Activated CD8-positive, alpha-beta T cell treated with anti-CD3 and anti-CD28 coated beads for 36 hours (primary cell): ENCODE results near the gene GPSM3. TPM values are rescaled to one million over a fixed set of nuclear protein-coding genes. Genes with fewer than 3 reads are reported as not detected.

ENCODE experiments used
- ATAC-seq: fragments of 200-7000 bp; cut with Tn5 transposase; one replicate; pipeline ENCODE4 v1.10.0; 2021; ENCODE audit warnings: mild to moderate bottlenecking, moderate library complexity
- CTCF ChIA-PET: fragments of 350-600 bp; sonication (Branson Sonifier 250); formaldehyde crosslinking; loops from one replicate; lab custom pipeline; 2021; ENCODE audit warnings: antibody characterized with exemption; lab: Charles Lee
- POLR2A ChIA-PET: fragments of 350-600 bp; sonication (Branson Sonifier 250); formaldehyde crosslinking; loops from one replicate; lab custom pipeline; 2021; ENCODE audit warnings: antibody characterized with exemption; lab: Charles Lee
- DNase-seq: peaks from one replicate; pipeline ENCODE4 v3.0.0-alpha.2; 2020
- H3K27ac Mint-ChIP-seq: one replicate; pipeline ENCODE4 v1.8.0; 2021; ENCODE audit warnings: mild to moderate bottlenecking, mixed read lengths
- H3K27me3 Mint-ChIP-seq: one replicate; pipeline ENCODE4 v1.8.0; 2021; ENCODE audit warnings: mixed read lengths
- H3K36me3 Mint-ChIP-seq: one replicate; pipeline ENCODE4 v1.8.0; 2021; ENCODE audit warnings: low read depth, mixed read lengths
- H3K4me1 Mint-ChIP-seq: one replicate; pipeline ENCODE4 v1.8.0; 2021; ENCODE audit warnings: low read depth, mixed read lengths
- H3K4me3 Mint-ChIP-seq: one replicate; pipeline ENCODE4 v1.8.0; 2021; ENCODE audit warnings: mild to moderate bottlenecking, moderate library complexity, mixed read lengths
- H3K9me3 Mint-ChIP-seq: one replicate; pipeline ENCODE4 v1.8.0; 2021; ENCODE audit warnings: mixed read lengths
- intact Hi-C: fragments of 100-400 bp; cut with micrococcal nuclease; formaldehyde crosslinking; loops from one replicate; pipeline ENCODE4 v1.10.0; 2022
- total RNA-seq, 2 experiments: library from RNA; stranded (reverse); gene quantifications; one replicate each; pipeline ENCODE4 v1.2.3, GENCODE V29; 2021
- TF ChIP-seq, protein P1 (sequence below): fragments of 200-600 bp; IDR thresholded peaks from one replicate; pipeline ENCODE4 v1.8.0; 2022; ENCODE audit warnings: antibody characterized with exemption, mild to moderate bottlenecking

The GPSM3 gene
- total RNA-seq, 2 experiments from 2014 or later: 67.8 to 68.7 TPM

DNA sequence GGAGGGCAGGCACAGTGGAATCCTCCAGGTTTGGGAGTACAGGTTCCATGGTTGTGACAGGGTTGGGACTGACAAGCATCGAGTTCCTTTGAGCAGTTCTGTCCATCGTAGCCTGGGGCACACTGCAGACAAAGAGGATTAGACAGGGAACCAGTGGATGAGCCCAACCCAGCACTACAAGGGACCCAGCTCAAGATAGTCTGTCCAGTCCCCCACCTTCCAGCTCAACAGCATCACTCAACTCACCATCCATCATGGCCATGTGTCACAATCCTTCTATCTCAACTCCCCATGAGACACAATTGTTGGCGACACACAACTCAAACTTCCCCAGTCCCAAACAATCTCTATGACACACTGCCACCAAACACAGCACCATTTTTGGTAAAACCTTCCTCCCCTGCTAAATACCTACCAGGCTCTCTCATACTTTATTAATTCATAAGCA, 11.8 kb upstream of the GPSM3 start:
- H3K36me3 Mint-ChIP-seq: no peaks in the 10 kb centered on the region
- ATAC-seq (no peak), DNase-seq (no peak)
- no peak overlapping the region for H3K4me3 Mint-ChIP-seq
- intact Hi-C loops: no loop called here
- H3K27ac Mint-ChIP-seq: no peak overlapping the region
- CTCF ChIA-PET: interaction anchor here (1.6 kb wide), 1 partner anchor 86 kb away, joined by 5 read pairs; no protein-coding TSS in a partner anchor
- no peaks in the 10 kb centered on the region for H3K9me3 Mint-ChIP-seq
- no peaks in the 10 kb centered on the region for H3K4me1 Mint-ChIP-seq
- POLR2A ChIA-PET: no interaction called here
- no peaks in the 10 kb centered on the region for H3K27me3 Mint-ChIP-seq
- TF ChIP-seq, protein P1, sequence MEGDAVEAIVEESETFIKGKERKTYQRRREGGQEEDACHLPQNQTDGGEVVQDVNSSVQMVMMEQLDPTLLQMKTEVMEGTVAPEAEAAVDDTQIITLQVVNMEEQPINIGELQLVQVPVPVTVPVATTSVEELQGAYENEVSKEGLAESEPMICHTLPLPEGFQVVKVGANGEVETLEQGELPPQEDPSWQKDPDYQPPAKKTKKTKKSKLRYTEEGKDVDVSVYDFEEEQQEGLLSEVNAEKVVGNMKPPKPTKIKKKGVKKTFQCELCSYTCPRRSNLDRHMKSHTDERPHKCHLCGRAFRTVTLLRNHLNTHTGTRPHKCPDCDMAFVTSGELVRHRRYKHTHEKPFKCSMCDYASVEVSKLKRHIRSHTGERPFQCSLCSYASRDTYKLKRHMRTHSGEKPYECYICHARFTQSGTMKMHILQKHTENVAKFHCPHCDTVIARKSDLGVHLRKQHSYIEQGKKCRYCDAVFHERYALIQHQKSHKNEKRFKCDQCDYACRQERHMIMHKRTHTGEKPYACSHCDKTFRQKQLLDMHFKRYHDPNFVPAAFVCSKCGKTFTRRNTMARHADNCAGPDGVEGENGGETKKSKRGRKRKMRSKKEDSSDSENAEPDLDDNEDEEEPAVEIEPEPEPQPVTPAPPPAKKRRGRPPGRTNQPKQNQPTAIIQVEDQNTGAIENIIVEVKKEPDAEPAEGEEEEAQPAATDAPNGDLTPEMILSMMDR: no peak

DNA sequence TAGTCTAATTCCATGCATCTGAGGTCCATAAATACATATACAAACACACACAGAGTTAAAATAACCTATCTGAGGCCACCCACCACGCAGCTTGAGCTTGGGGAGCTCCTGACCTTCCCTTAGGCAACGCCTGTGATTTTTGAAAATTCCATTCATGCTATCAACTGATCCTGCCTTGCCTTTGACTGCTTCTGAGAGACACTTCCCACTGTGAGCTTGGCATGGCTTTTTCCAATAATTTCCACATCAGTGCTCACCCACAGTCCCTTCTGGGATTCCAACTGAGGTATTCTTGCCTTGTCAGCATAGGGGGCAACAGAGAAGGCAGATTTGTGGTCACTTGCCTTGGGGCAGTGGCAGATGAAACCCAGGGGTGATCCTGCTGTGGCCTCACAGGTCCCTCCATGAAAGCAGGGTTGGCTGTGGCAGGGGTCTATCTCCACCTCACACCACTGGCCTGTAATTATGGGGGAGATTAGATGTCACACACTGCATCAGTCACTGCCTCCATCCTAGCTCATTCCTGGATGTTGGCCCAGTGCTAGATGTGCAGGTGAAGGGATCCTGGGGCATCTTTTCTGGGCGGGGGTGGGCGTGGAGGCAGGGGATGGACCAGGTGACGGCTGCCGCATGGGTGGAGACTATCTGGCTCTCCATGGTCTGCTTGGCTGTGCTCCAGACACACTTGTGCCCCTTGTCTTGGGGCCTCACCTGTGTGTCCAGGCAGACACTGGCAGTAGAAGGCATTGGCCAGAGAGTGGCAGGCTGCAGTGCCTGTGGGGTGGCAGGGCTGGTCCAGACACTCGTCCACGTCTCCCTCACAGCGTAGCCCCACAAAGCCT, 11.2 kb upstream of the GPSM3 start:
- H3K9me3 Mint-ChIP-seq: no peaks in the 10 kb centered on the region
- no peak for ATAC-seq
- H3K27me3 Mint-ChIP-seq: no peaks in the 10 kb centered on the region
- intact Hi-C loops: no loop called here
- no peaks in the 10 kb centered on the region for H3K36me3 Mint-ChIP-seq
- ChIA-PET CTCF (interaction anchor here (1.6 kb wide), 1 partner anchor 85 kb away, joined by 5 read pairs; no protein-coding TSS in a partner anchor), POLR2A (no interaction called here)
- H3K4me1 Mint-ChIP-seq: no peaks in the 10 kb centered on the region
- no peak overlapping the region for H3K4me3 Mint-ChIP-seq
- TF ChIP-seq, protein P1: no peak
- H3K27ac Mint-ChIP-seq: no peak overlapping the region
- no peak for DNase-seq

DNA sequence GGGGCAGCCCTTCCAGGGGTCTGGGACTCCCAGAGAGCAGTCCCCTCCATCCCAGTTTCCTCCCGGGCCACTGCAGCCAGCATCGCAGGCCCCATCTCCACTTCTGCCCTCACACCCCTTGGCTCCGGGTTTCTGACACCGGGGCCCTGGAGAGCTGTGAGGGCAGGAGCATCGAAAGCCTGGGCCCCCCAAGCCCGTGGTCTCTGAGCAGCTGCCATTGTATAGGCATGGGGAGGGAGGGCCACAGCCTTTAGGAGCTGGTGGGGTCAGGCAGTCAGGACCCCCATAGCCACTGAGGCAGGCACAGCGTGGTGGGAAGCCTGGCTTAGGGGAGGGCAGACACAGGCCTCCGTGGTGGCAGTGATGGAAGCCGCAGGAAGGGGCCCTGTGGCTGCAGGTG, 9.7 kb upstream of the GPSM3 start:
- H3K9me3 Mint-ChIP-seq: no peaks in the 10 kb centered on the region
- intact Hi-C loops: no loop called here
- ATAC-seq (no peak), DNase-seq (no peak)
- H3K27me3 Mint-ChIP-seq: no peaks in the 10 kb centered on the region
- POLR2A ChIA-PET: no interaction called here
- H3K4me3 Mint-ChIP-seq: no peak overlapping the region
- H3K4me1 Mint-ChIP-seq: no peaks in the 10 kb centered on the region
- H3K27ac Mint-ChIP-seq: no peak overlapping the region
- CTCF ChIA-PET: no interaction called here
- no peaks in the 10 kb centered on the region for H3K36me3 Mint-ChIP-seq
- TF ChIP-seq, protein P1: no peak

DNA sequence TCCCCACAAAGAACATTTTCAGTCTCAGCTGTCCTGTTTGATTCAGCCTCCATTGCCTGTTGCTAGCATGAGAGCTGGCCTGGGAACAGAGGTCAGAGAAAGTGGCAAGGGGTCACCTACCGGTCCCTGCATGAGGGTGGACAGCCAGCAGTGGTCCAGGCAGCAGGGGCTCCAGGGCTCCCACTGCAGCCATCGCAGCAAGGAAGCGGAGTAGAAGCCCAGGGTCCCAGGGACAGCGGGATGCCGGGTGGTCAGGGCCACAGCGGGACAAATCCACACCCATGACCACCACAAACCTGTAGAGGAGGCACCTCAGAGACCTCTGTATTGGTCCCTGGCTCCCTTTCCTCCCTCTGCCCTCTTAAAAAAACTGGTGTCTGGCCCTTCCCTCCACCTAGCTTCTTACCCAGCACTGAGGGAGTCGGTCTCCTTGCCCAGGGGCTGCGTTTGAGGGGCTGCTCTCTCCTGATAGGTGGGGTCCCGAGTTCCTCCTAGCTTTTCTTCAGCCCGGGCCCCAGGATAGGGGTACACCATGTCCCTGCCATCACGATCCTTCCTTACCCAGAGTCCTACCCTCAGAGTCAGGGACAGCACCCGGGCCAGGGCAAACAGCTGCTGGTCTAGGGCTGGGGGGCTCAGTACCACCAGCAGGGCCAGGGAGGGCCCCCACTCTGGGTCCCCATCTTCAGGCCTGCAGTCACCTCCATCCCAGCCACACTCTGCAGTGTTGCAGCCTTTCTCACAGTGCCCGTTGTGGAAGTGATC, 8.4 kb upstream of the GPSM3 start:
- intact Hi-C loops: no loop called here
- CTCF ChIA-PET: no interaction called here
- Mint-ChIP-seq H3K4me3 (no peak overlapping the region), H3K9me3 (no peaks in the 10 kb centered on the region), H3K36me3 (no peaks in the 10 kb centered on the region), H3K27ac (no peak overlapping the region), H3K4me1 (peaks cover 5% of the 10 kb centered on the region), H3K27me3 (no peaks in the 10 kb centered on the region)
- no peak for ATAC-seq
- DNase-seq: no peak
- TF ChIP-seq, protein P1: no peak
- POLR2A ChIA-PET: interaction anchor here (0.5 kb wide), 1 partner anchor 15 kb away, joined by 3 read pairs; no protein-coding TSS in a partner anchor
